Stimulated activated CD8-positive, alpha-beta memory T cell treated with anti-CD3 and anti-CD28 coated beads, Interleukin-15, amount 100 ng/mL, for 24 hours (primary cell): ENCODE results near the gene FMN2.

Source experiments
- DNase-seq: peaks from one replicate; pipeline ENCODE4 v3.0.0-alpha.2; 2020; ENCODE audit warnings: low read depth

FMN2 gene

GRCh38 chr1:240424740-240425464 lies 333.2 kb downstream of the FMN2 start:
- no peak for DNase-seq

GRCh38 chr1:240426051-240426450 lies 334.4 kb downstream of the FMN2 start:
- no peak for DNase-seq

GRCh38 chr1:240435996-240436566 lies 344.4 kb downstream of the FMN2 start:
- DNase-seq, result no peak

GRCh38 chr1:240441669-240442068 lies 350.0 kb downstream of the FMN2 start:
- DNase-seq, result no peak

GRCh38 chr1:240445369-240445768 lies 353.7 kb downstream of the FMN2 start:
- no peak for DNase-seq

- DNase-seq, result no peak
Observed at GRCh38 chr1:240455228-240455821, 363.6 kb downstream of the FMN2 start.

GRCh38 chr1:240457203-240457602 lies 365.5 kb downstream of the FMN2 start:
- DNase-seq, result no peak

- DNase-seq, result no peak
Observed at GRCh38 chr1:240462277-240462676, 370.6 kb downstream of the FMN2 start.

- DNase-seq, result no peak
Observed at GRCh38 chr1:240462766-240463395, 371.2 kb downstream of the FMN2 start.

GRCh38 chr1:240464099-240464498 lies 372.4 kb downstream of the FMN2 start:
- DNase-seq, result no peak

GRCh38 chr1:240465531-240465940 lies 373.9 kb downstream of the FMN2 start:
- DNase-seq, result no peak

GRCh38 chr1:240466509-240466908 lies 374.8 kb downstream of the FMN2 start:
- no peak for DNase-seq

- no peak for DNase-seq
Observed at GRCh38 chr1:240467895-240468294, 376.2 kb downstream of the FMN2 start.

- no peak for DNase-seq
Observed at GRCh38 chr1:240468656-240469055, 377.0 kb downstream of the FMN2 start.

GRCh38 chr1:240474133-240474614 lies 382.5 kb downstream of the FMN2 start:
- no peak for DNase-seq

GRCh38 chr1:240475832-240476231 lies 384.1 kb downstream of the FMN2 start:
- DNase-seq, result no peak

- no peak for DNase-seq
Observed at GRCh38 chr1:240478536-240478935, 386.9 kb downstream of the FMN2 start.

- no peak for DNase-seq
Observed at GRCh38 chr1:240484804-240485443, 393.2 kb downstream of the FMN2 start.

GRCh38 chr1:240486611-240487010 lies 394.9 kb downstream of the FMN2 start:
- DNase-seq, result no peak

GRCh38 chr1:240487493-240487892 lies 395.8 kb downstream of the FMN2 start:
- DNase-seq, result no peak

GRCh38 chr1:240491156-240491555 lies 399.5 kb downstream of the FMN2 start:
- DNase-seq, result no peak

GRCh38 chr1:240491796-240492195 lies 400.1 kb downstream of the FMN2 start:
- DNase-seq, result no peak
